CD4-positive, alpha-beta T cell treated with Interleukin-17A for 1 hour (primary cell): ENCODE results near the gene CCDC169.

ENCODE experiments used
- DNase-seq: peaks from one replicate; pipeline ENCODE4 v3.0.0-alpha.2; 2020

CCDC169 gene

GRCh38 chr13:36231236-36231635 is 66.4 kb downstream of the CCDC169 start:
- no peak for DNase-seq

- no peak for DNase-seq
These were observed 72.9 kb downstream of the CCDC169 start for GRCh38 chr13:36224730-36225129.

GRCh38 chr13:36219883-36220282 is 77.7 kb downstream of the CCDC169 start:
- no peak for DNase-seq

GRCh38 chr13:36217456-36217855 is 80.2 kb downstream of the CCDC169 start:
- no peak for DNase-seq

DNA sequence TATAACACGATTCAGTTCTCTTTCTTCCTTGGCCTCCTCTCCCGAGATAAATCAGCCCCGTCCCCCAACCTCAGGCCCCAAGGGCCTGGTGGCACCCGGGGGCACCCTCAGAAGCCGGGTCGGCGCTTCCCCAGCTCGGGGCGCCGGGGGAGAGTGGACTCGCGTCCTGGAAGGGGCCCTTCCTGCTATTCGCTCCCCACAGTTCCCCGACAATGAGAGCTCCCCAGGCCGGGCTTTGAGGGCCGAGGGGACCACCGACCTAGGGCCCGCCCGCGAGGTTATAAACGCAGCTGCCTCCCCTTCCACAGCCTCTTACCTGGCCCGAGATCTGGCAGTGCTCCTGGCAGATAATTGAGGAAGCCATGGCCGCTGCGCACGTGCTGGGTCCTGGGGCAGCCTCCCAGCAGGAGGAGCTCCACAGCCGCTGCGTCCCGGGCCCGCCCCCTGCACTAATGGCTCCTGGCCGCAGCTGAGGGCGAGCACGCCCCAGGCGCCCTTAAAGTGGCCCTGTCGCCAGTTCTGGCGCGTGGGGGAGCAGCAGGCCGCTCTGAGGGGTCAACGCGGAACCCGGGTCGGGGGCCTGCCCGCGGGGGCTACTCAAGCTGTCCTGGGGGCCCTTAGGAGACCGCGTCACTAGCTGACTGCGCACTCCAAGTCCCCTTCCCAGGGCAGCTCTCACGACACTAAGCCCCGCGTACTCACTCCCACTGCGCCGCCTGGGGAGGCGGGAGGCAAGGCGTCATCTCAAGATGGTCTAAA is 83.3 kb downstream of the CCDC169 start, which contains the start of gene SOHLH2:
TSS of gene SOHLH2 (minus strand) at position 394 of the 759 bp plus-strand sequence. CDS start at position 364, 30 bp downstream.
- no peak for DNase-seq

DNA sequence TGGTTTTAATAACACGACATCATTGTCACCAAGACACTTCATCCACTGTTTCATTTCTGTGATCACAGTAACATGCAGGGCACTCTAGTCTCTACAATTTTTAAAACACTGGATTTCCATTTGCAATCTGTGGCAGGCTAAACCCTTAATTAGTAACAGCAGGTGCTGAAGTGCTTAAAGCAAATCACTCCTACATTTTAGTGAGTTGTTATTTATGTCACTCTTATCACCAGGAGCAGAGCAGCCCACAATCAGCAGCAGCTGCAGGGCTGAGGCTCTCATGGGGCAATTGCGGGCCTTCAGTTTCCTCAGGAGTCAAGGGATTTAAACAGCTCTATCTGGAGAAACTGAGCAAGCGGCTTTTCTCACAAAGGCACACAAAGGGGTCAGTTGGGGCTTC is 84.8 kb downstream of the CCDC169 start:
- DNase-seq, result no peak

DNA sequence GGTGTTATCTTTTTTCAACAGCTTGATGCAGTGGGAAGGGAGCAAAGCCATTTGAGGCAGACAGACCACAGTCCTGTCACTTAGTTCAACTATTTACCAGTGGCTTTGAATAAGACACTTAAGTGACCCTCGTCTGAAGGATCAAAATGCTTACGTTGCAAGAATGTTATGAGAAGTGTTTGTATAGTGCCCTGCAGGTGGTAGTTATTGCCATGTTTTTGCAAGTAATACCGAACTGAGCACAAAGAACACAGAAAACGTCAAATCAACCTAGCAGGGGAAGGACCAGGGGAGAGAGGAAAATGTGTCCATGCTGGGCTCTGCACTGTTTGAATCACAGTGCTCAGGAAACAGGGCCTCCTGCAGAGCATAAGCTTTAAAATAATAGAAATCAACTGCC is 86.0 kb downstream of the CCDC169 start:
- no peak for DNase-seq

- DNase-seq, result no peak
These were observed 86.9 kb downstream of the CCDC169 start for GRCh38 chr13:36210738-36211137.

- DNase-seq, result no peak
These were observed 89.9 kb downstream of the CCDC169 start for GRCh38 chr13:36207672-36208071.

DNA sequence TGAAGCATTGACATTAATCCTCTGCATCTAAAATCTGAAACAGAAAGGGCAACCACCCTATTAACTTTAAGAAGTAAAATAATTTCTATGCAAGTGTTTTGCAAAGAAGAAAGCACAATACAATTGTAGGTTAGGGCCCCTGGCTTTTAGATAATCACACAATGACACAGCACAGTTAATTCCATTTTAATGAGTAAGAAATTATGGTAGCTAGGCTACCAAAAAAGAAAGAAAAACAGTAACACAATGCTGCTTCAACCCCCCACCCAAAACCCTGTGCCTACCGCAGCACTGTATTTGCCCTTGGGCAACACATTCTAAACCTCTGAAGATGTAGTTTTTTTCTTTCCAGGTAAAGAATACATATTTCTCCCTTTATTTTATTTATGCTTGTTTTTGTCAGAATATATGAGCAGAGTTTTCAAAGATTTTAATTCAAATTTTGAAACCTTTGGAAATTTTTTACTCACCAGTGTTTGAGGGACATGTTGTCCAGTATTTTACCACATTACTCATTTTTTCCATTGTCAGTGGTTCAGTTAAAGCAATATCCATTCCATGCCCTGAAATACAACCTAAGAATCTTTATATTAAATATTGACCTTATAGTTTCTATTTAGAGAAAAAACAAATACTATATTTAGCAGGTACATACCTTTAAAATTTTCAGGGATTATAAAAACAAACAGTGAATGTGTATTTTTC is 104.3 kb downstream of the CCDC169 start:
- no peak for DNase-seq

GRCh38 chr13:36192166-36192565 is 105.4 kb downstream of the CCDC169 start:
- DNase-seq, result no peak

DNA sequence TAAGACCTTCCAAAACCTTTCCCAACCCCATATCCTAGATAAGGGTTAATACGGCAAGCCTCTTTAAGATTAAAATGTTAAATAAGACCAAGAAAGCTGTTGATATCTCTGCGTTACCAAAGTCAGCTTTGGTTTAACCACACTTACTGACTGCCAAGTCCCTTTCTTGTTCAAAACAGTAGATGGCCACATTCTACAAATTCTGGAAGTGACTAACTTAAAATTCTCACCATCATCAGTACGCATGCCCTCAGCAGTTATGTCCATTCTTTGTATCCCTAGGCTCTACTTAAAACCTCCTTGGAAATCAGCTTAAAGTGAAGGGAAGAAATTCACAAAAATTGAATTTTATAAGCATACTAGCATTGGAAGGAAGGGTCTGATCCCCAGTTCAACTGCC is 106.8 kb downstream of the CCDC169 start:
- DNase-seq, result no peak

DNA sequence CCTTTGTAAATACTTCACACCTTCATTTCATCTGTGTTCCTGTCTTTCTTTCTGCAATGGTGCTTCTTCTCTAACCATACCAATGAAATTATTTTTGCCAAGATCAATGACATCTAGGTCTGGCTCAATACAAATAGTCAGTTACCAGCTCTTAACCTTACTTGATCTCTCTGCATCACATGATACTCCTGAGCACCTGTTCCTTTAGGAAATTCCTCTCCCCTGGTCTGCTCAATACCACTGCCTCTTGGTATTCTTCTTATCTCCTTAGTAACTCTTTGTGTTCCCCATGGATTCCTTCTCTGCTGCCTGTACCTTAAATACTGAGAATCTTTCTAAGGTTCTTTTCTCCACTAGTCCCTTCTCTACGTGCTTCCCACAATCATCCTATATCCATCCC is 109.2 kb downstream of the CCDC169 start:
- DNase-seq, result no peak

- no peak for DNase-seq
These were observed 113.7 kb downstream of the CCDC169 start for GRCh38 chr13:36183901-36184300.
